Measurements from ENCODE around the gene CCDC180.
"Not testable (repeated sequence)": the region's sequence is repeated elsewhere in the genome, so short reads cannot be mapped to it uniquely, and the experiment has no call there.

Gene CCDC180

GRCh38 chr9:97307500-97308163 lies at the start of gene CCDC180:
CCDC180 (plus strand) TSS chr9:97307659; CDS start chr9:97308064, 405 bp downstream.
- DNase-seq (ENCODE audit: low spot score) = no peak

GRCh38 chr9:97259834-97260514 lies 47.5 kb upstream of the CCDC180 start:
- not testable (repeated sequence) for DNase-seq (ENCODE audit: low spot score)

GRCh38 chr9:97271292-97271691 lies 36.2 kb upstream of the CCDC180 start:
- DNase-seq (ENCODE audit: low spot score) = no peak

GRCh38 chr9:97272072-97272471 lies 35.4 kb upstream of the CCDC180 start:
- no peak for DNase-seq (ENCODE audit: low spot score)

GRCh38 chr9:97276310-97276852 lies 31.1 kb upstream of the CCDC180 start:
- DNase-seq (ENCODE audit: low spot score) = no peak

- DNase-seq (ENCODE audit: low spot score) = no peak
Measured at GRCh38 chr9:97277953-97278352, 29.5 kb upstream of the CCDC180 start.

GRCh38 chr9:97280755-97281330 lies 26.6 kb upstream of the CCDC180 start:
- DNase-seq (ENCODE audit: low spot score) = no peak

- no peak for DNase-seq (ENCODE audit: low spot score)
Measured at GRCh38 chr9:97283768-97284167, 23.7 kb upstream of the CCDC180 start.

GRCh38 chr9:97284798-97285197 lies 22.7 kb upstream of the CCDC180 start:
- no peak for DNase-seq (ENCODE audit: low spot score)

- DNase-seq (ENCODE audit: low spot score) = no peak
Measured at GRCh38 chr9:97292200-97292599, 15.3 kb upstream of the CCDC180 start.

- DNase-seq (ENCODE audit: low spot score) = no peak
Measured at GRCh38 chr9:97293207-97293721, 14.2 kb upstream of the CCDC180 start.

- no peak for DNase-seq (ENCODE audit: low spot score)
Measured at GRCh38 chr9:97293818-97294217, 13.6 kb upstream of the CCDC180 start.

GRCh38 chr9:97297889-97298288 lies 9.6 kb upstream of the CCDC180 start:
- DNase-seq (ENCODE audit: low spot score) = no peak

GRCh38 chr9:97299809-97300414 lies 7.5 kb upstream of the CCDC180 start:
- DNase-seq (ENCODE audit: low spot score) = no peak

GRCh38 chr9:97300586-97300985 lies 6.9 kb upstream of the CCDC180 start:
- DNase-seq (ENCODE audit: low spot score) = no peak

- DNase-seq (ENCODE audit: low spot score) = no peak
Measured at GRCh38 chr9:97301974-97302373, 5.5 kb upstream of the CCDC180 start.

GRCh38 chr9:97304586-97304985 lies 2.9 kb upstream of the CCDC180 start:
- DNase-seq (ENCODE audit: low spot score) = no peak

- no peak for DNase-seq (ENCODE audit: low spot score)
Measured at GRCh38 chr9:97305501-97306298, 1.8 kb upstream of the CCDC180 start.

GRCh38 chr9:97307091-97307490 lies 368 bp upstream of the CCDC180 start:
- peak; percentile 92 for DNase-seq (ENCODE audit: low spot score)

GRCh38 chr9:97309260-97309659 lies 1.8 kb downstream of the CCDC180 start:
- DNase-seq (ENCODE audit: low spot score) = no peak

GRCh38 chr9:97310023-97310422 lies 2.6 kb downstream of the CCDC180 start:
- DNase-seq (ENCODE audit: low spot score) = no peak

- no peak for DNase-seq (ENCODE audit: low spot score)
Measured at GRCh38 chr9:97310896-97311295, 3.4 kb downstream of the CCDC180 start.

Data from iPS-NIHi11 (cell line).